Stimulated activated CD4-positive, alpha-beta T cell treated with anti-CD3 and anti-CD28 coated beads, Interleukin-2, amount 100 ng/mL, for 4 hours (primary cell): Measurements from ENCODE around the gene SIN3A.
"Not testable (repeated sequence)": the region's sequence is repeated elsewhere in the genome, so short reads cannot be mapped to it uniquely, and the experiment has no call there.

Source experiments
- DNase-seq: peaks from one replicate; pipeline ENCODE4 v3.0.0-alpha.2; 2020; ENCODE audit warnings: low read depth

Gene SIN3A

GRCh38 chr15:75333654-75334419, 117.7 kb downstream of the SIN3A start:
- not testable (repeated sequence) for DNase-seq

- DNase-seq: not testable (repeated sequence)
Measured at GRCh38 chr15:75332093-75332492, 119.4 kb downstream of the SIN3A start.

- no peak for DNase-seq
Measured at GRCh38 chr15:75329571-75329970, 121.9 kb downstream of the SIN3A start.

GRCh38 chr15:75328493-75329314, 122.8 kb downstream of the SIN3A start:
- DNase-seq: no peak

GRCh38 chr15:75327491-75327890, 124.0 kb downstream of the SIN3A start:
- no peak for DNase-seq

GRCh38 chr15:75327005-75327404, 124.5 kb downstream of the SIN3A start:
- no peak for DNase-seq

- no peak for DNase-seq
Measured at GRCh38 chr15:75325922-75326321, 125.6 kb downstream of the SIN3A start.

- no peak for DNase-seq
Measured at GRCh38 chr15:75321711-75322110, 129.8 kb downstream of the SIN3A start.
